K562 (cell line): ENCODE data around the gene YPEL3. TPM values are rescaled to one million over a fixed set of nuclear protein-coding genes. Genes with fewer than 3 reads are reported as not detected.

Experiments used
- ATAC-seq: fragments of 200-7000 bp; cut with Tn5 transposase; 3 replicates; pipeline ENCODE4 v1.9.1; 2020; ENCODE audit warnings: moderate library complexity
- BruUV-seq: library from RNA; stranded (reverse); fragments of 400-500 nt; replicated peaks from 2 replicates; lab custom pipeline; 2021; lab: Mats Ljungman, UMichigan
- CTCF ChIA-PET: fragments of 300-600 bp; formaldehyde crosslinking; extraction: SDS; loops from one replicate; lab custom pipeline; 2021; ENCODE audit warnings: low intra/inter-chr PET ratio; lab: Yijun Ruan, JAX
- POLR2A ChIA-PET: fragments of 300-600, 350-650 bp; sonication (Branson Sonifier 250); formaldehyde crosslinking; extraction: SDS; loops from one replicate; lab custom pipeline; 2021; ENCODE audit warnings: antibody characterized with exemption, inconsistent platforms; lab: Yijun Ruan, JAX
- DNase-seq, 4 experiments: peaks; one replicate each; pipeline versions ENCODE4 v3.0.0 to v3.0.0-alpha.2; 2011 to 2018; ENCODE audit warnings: low spot score in 3 of 4, mixed read lengths in 3 of 4; ENCODE audit errors: extremely low read depth in 1 of 4
- FAIRE-seq: peaks from 2 replicates; lab custom pipeline; 2011; peaks lifted over from hg19 to GRCh38; lab: Jason Lieb, UNC
- H2AFZ ChIP-seq: 2 replicates; pipeline ENCODE4 v1.6.0; 2011; ENCODE audit warnings: low read depth, low read length, control low read depth, inconsistent platforms
- H3K27ac ChIP-seq: fragments of 200-600 bp; 3 replicates; pipeline ENCODE4 v1.8.0; 2011; ENCODE audit warnings: low read depth, mild to moderate bottlenecking, control low read depth, inconsistent platforms, low read length, moderate library complexity, mixed read lengths; ENCODE audit errors: extremely low read depth
- H3K27me3 ChIP-seq, 2 experiments: fragments of 300-600 bp in 1 of 2; 2 replicates in 1 of 2; 3 replicates in 1 of 2; pipeline versions ENCODE4 v1.6.0 to v1.8.0; 2011; ENCODE audit warnings: inconsistent platforms in 2 of 2, low read length in 2 of 2, mild to moderate bottlenecking in 1 of 2, mixed read lengths in 1 of 2, moderate library complexity in 1 of 2; ENCODE audit not compliant: control insufficient read depth in 2 of 2, insufficient read depth in 2 of 2
- H3K36me3 ChIP-seq: fragments of 300-600 bp; 3 replicates; pipeline ENCODE4 v1.8.0; 2011; ENCODE audit warnings: mild to moderate bottlenecking, low read length, inconsistent platforms; ENCODE audit not compliant: control insufficient read depth, insufficient read depth
- H3K4me1 ChIP-seq, 2 experiments: fragments of 200-600 bp in 1 of 2; replicated peaks in 1 of 2; 2 replicates in 1 of 2; 3 replicates in 1 of 2; pipeline versions ENCODE4 v1.5.1 to v1.8.0; 2011; ENCODE audit warnings: inconsistent platforms in 2 of 2, low read length in 2 of 2, mild to moderate bottlenecking in 1 of 2, mixed read lengths in 1 of 2, moderate library complexity in 1 of 2; ENCODE audit not compliant: control insufficient read depth in 2 of 2, insufficient read depth in 2 of 2
- H3K4me2 ChIP-seq: 2 replicates; pipeline ENCODE4 v1.6.1; 2011; ENCODE audit warnings: low read length, control low read depth, inconsistent platforms, mixed read lengths; ENCODE audit not compliant: insufficient read depth
- H3K4me3 ChIP-seq: fragments of 200-600 bp; sonication (generic), shearing (Covaris generic); 2 replicates; pipeline ENCODE4 v1.5.1; 2016; ENCODE audit warnings: control low read depth, inconsistent platforms
- H3K79me2 ChIP-seq: fragments of 200-600 bp; 3 replicates; pipeline ENCODE4 v1.8.0; 2011; ENCODE audit warnings: low read length, inconsistent platforms; ENCODE audit not compliant: control insufficient read depth, insufficient read depth
- H3K9ac ChIP-seq, 2 experiments: 2 replicates each; pipeline versions ENCODE4 v1.6.0 to v1.6.1; 2011; ENCODE audit warnings: low read depth in 2 of 2, low read length in 2 of 2, control low read depth in 1 of 2, inconsistent platforms in 1 of 2, mild to moderate bottlenecking in 1 of 2, mixed read lengths in 1 of 2; ENCODE audit not compliant: insufficient read depth in 1 of 2
- H3K9me1 ChIP-seq: one replicate; pipeline ENCODE4 v1.6.0; 2011; ENCODE audit warnings: inconsistent platforms, mild to moderate bottlenecking, low read length, moderate library complexity; ENCODE audit not compliant: control insufficient read depth, insufficient read depth
- H3K9me3 ChIP-seq: replicated peaks from 2 replicates; pipeline ENCODE4 v1.5.1; 2011; ENCODE audit warnings: low read depth, low read length, inconsistent platforms; ENCODE audit not compliant: control insufficient read depth, insufficient read depth
- H4K20me1 ChIP-seq: replicated peaks from 2 replicates; pipeline ENCODE4 v1.6.1; 2011; ENCODE audit warnings: low read length, inconsistent platforms, mixed read lengths; ENCODE audit not compliant: control insufficient read depth, insufficient read depth
- CBFA2T2 ChIP-seq: fragments of 450-650 bp; conservative IDR thresholded peaks from 2 replicates; pipeline ENCODE4 v1.6.1; 2017; ENCODE audit warnings: mild to moderate bottlenecking
- EP300 ChIP-seq: IDR thresholded peaks from 2 replicates; pipeline ENCODE4 v1.6.1; 2012; ENCODE audit warnings: low read length, improper control_type of control experiment
- NR1H2 ChIP-seq: sonication (generic); formaldehyde crosslinking; IDR thresholded peaks from 2 replicates; pipeline ENCODE4 v1.4.0; 2020; ENCODE audit warnings: mild to moderate bottlenecking, missing genetic modification reagents
- RBM14 ChIP-seq: fragments of 200-400 bp; formaldehyde crosslinking; IDR thresholded peaks from 2 replicates; pipeline ENCODE4 v1.6.1; 2018; ENCODE audit warnings: low read depth, mild to moderate bottlenecking, low read length, moderate library complexity, borderline replicate concordance; ENCODE audit not compliant: insufficient read depth
- RBM39 ChIP-seq: fragments of 200-400 bp; formaldehyde crosslinking; optimal IDR thresholded peaks from 2 replicates; pipeline ENCODE3; 2018; ENCODE audit warnings: low read depth, low read length
- STAT5A ChIP-seq: IDR thresholded peaks from 2 replicates; pipeline ENCODE4 v1.6.1; 2012; ENCODE audit warnings: low read length, inconsistent platforms, borderline replicate concordance
- TAF7 ChIP-seq: fragments of 450-650 bp; IDR thresholded peaks from 2 replicates; pipeline ENCODE4 v1.6.1; 2016; ENCODE audit warnings: missing genetic modification characterization, missing compliant biosample characterization
- TCF7L2 ChIP-seq: fragments of 150-350 bp; IDR thresholded peaks from 2 replicates; pipeline ENCODE4 v1.6.1; 2016; ENCODE audit warnings: low read depth, mild to moderate bottlenecking, low read length, moderate library complexity
- ZKSCAN1 ChIP-seq: fragments of 150-350 bp; IDR thresholded peaks from 2 replicates; pipeline ENCODE4 v1.6.1; 2016; ENCODE audit warnings: low read depth, low read length
- WGBS: fragments of 100-300 bp; shearing (Covaris generic); methylation state at CpG from one replicate; pipeline ENCODE4 v1.1.6; 2016; ENCODE audit warnings: low coverage, mixed read lengths; ENCODE audit not compliant: insufficient coverage; ENCODE audit errors: missing lambda C conversion rate; 5-methylcytosine and 5-hydroxymethylcytosine counted together
- in situ Hi-C: fragments of 300-500 bp; cut with MboI; formaldehyde crosslinking; loops from 4 replicates; pipeline ENCODE4 v1.15.0; 2018; ENCODE audit warnings: inconsistent platforms, mixed read lengths
- intact Hi-C: fragments of 100-400 bp; cut with micrococcal nuclease; formaldehyde crosslinking; loops from 2 replicates; pipeline ENCODE4 v1.14.2; 2022
- polyA plus RNA-seq, 8 experiments: library from polyadenylated mRNA; depleted of rRNA in 4 of 8; stranded (reverse) in 5 of 8; unstranded in 3 of 8; fragments of >200 nt; fragmentation: Nextera tagmentation in 2 of 8; fragmentation: Illumina TruSeq in 1 of 8; extraction: Ambion mirVana in 2 of 8; extraction: Trizol in 1 of 8; gene quantifications; 2 replicates each; pipeline versions ENCODE4 v1.2.1 to v1.2.3, GENCODE V29; 2011 to 2014; ENCODE audit warnings: inconsistent platforms in 1 of 8, missing spikeins in 1 of 8
- total RNA-seq, 7 experiments: library from RNA; depleted of rRNA in 6 of 7; stranded (reverse); fragments of >200 nt in 6 of 7; fragmentation: Illumina TruSeq in 2 of 7; extraction: Trizol in 2 of 7; gene quantifications; 2 replicates each; pipeline versions ENCODE4 v1.2.1 to v1.2.3, GENCODE V29; 2011 to 2021; ENCODE audit warnings: low replicate concordance in 1 of 7
- TF ChIP-seq, protein P1 (sequence below), 2 experiments: IDR thresholded peaks; 2 replicates each; pipeline ENCODE4 v1.6.1; 2011; ENCODE audit warnings: borderline replicate concordance in 1 of 2, control low read depth in 1 of 2, low read depth in 1 of 2, low read length in 1 of 2, mild to moderate bottlenecking in 1 of 2, mixed read lengths in 1 of 2, moderate library complexity in 1 of 2; ENCODE audit not compliant: insufficient read depth in 1 of 2, insufficient read length in 1 of 2, poor library complexity in 1 of 2, severe bottlenecking in 1 of 2; ENCODE audit errors: extremely low read depth in 1 of 2
- TF ChIP-seq, protein P2 (sequence below): fragments of 450-650 bp; IDR thresholded peaks from 2 replicates; pipeline ENCODE4 v1.6.1; 2016; ENCODE audit warnings: low read depth
- TF ChIP-seq, protein P3 (sequence below): fragments of 250-450 bp; sonication (Bioruptor Pico); IDR thresholded peaks from 2 replicates; pipeline ENCODE4 v1.4.0; 2020; ENCODE audit warnings: borderline replicate concordance

The YPEL3 gene
- total and polyA plus RNA-seq, 9 of the 15 experiments (the other 6 are each of a cell fraction or from before 2014, with no cell fraction given) = 0.41 to 15.0 (median 2.9) TPM

DNA sequence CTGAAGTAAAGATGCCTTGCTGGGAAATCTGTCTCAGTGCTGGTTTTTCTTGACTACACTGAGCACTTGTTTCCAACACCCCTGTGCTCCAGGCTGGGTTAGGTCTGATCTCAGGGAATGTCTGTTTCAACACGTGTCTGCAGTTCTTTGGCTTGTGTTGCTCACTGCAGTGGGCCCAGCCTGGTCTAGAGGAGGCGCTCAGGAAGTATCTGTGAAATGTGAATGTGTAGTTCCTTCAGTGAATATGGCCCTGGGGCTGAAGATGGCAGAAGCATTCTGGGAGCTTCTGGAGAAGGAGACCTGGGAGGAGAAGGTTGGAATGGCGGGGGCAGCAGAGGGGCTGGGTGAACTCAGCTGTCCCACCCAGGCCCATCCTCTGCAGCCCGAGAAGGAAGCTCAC lies 8.1 kb upstream of the YPEL3 start:
- intact Hi-C loops (no loop called here), in situ Hi-C loops (no loop called here)
- H4K20me1 ChIP-seq = no peaks in the 10 kb centered on the region
- H3K36me3 ChIP-seq = peaks cover 3% of the 10 kb centered on the region; the same call in 2 of the 3 replicates
- CTCF ChIA-PET = no interaction called here
- no peak for FAIRE-seq
- H3K27me3 ChIP-seq = no peaks in the 10 kb centered on the region
- H3K9me3 ChIP-seq = no peaks in the 10 kb centered on the region
- DNase-seq = no peak
- no peak overlapping the region for H3K27ac ChIP-seq
- no peak for ATAC-seq
- H3K4me2 ChIP-seq = no peak overlapping the region
- H3K4me1 ChIP-seq = peaks cover 4 to 8% of the 10 kb centered on the region in 2 experiments; a peak in 4 of 5 replicates
- H3K79me2 ChIP-seq = no peaks in the 10 kb centered on the region
- POLR2A ChIA-PET = interaction anchor here (0.7 to 1.3 kb wide), 2 partner anchors 12 to 25 kb away, joined by 3 to 4 read pairs; partner anchors contain the start of gene TBX6
- 61% methylated on average over 4 of the region's 4 CpGs for WGBS
- H3K4me3 ChIP-seq = no peak overlapping the region
- no TSS peak for BruUV-seq
- H3K9ac ChIP-seq = peak overlapping the region in 1 of 2 experiments; percentile 73; a peak in 1 of 4 replicates
- peaks cover 2% of the 10 kb centered on the region for H3K9me1 ChIP-seq
- no peak overlapping the region for H2AFZ ChIP-seq
- TF ChIP-seq TCF7L2 = no peak
- TF ChIP-seq, protein P1, sequence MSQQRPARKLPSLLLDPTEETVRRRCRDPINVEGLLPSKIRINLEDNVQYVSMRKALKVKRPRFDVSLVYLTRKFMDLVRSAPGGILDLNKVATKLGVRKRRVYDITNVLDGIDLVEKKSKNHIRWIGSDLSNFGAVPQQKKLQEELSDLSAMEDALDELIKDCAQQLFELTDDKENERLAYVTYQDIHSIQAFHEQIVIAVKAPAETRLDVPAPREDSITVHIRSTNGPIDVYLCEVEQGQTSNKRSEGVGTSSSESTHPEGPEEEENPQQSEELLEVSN (IDR thresholded peaks at IDR 0.05; ENCODE audit: borderline replicate concordance in 1 of 2, extremely low read depth in 1 of 2, insufficient read depth in 1 of 2, insufficient read length in 1 of 2, low read depth in 1 of 2, low read length in 1 of 2, poor library complexity in 1 of 2, severe bottlenecking in 1 of 2) = no peak
- TF ChIP-seq CBFA2T2 = no peak
- no peak for TF ChIP-seq TAF7
- TF ChIP-seq ZKSCAN1 = no peak
- no peak for TF ChIP-seq EP300
- no peak for TF ChIP-seq RBM14
- TF ChIP-seq STAT5A = no peak
- TF ChIP-seq, protein P2, sequence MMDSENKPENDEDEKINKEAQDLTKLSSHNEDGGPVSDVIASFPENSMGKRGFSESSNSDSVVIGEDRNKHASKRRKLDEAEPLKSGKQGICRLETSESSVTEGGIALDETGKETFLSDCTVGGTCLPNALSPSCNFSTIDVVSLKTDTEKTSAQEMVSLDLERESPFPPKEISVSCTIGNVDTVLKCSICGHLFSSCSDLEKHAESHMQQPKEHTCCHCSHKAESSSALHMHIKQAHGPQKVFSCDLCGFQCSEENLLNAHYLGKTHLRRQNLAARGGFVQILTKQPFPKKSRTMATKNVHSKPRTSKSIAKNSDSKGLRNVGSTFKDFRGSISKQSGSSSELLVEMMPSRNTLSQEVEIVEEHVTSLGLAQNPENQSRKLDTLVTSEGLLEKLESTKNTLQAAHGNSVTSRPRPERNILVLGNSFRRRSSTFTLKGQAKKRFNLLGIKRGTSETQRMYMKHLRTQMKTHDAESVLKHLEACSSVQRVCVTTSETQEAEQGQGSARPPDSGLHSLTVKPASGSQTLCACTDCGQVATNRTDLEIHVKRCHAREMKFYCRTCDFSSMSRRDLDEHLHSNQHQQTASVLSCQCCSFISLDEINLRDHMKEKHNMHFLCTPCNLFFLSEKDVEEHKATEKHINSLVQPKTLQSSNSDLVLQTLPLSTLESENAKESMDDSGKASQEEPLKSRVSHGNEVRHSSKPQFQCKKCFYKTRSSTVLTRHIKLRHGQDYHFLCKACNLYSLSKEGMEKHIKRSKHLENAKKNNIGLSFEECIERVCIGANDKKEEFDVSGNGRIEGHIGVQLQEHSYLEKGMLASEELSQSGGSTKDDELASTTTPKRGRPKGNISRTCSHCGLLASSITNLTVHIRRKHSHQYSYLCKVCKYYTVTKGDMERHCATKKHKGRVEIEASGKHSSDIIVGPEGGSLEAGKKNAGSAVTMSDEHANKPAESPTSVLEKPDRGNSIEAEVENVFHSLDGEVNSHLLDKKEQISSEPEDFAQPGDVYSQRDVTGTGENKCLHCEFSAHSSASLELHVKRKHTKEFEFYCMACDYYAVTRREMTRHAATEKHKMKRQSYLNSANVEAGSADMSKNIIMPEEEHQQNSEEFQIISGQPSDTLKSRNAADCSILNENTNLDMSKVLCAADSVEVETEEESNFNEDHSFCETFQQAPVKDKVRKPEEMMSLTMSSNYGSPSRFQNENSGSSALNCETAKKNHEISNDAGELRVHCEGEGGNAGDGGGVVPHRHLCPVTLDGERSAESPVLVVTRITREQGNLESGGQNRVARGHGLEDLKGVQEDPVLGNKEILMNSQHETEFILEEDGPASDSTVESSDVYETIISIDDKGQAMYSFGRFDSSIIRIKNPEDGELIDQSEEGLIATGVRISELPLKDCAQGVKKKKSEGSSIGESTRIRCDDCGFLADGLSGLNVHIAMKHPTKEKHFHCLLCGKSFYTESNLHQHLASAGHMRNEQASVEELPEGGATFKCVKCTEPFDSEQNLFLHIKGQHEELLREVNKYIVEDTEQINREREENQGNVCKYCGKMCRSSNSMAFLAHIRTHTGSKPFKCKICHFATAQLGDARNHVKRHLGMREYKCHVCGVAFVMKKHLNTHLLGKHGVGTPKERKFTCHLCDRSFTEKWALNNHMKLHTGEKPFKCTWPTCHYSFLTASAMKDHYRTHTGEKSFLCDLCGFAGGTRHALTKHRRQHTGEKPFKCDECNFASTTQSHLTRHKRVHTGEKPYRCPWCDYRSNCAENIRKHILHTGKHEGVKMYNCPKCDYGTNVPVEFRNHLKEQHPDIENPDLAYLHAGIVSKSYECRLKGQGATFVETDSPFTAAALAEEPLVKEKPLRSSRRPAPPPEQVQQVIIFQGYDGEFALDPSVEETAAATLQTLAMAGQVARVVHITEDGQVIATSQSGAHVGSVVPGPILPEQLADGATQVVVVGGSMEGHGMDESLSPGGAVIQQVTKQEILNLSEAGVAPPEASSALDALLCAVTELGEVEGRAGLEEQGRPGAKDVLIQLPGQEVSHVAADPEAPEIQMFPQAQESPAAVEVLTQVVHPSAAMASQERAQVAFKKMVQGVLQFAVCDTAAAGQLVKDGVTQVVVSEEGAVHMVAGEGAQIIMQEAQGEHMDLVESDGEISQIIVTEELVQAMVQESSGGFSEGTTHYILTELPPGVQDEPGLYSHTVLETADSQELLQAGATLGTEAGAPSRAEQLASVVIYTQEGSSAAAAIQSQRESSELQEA = no peak
- no peak for TF ChIP-seq NR1H2 (CRISPR knock-in tag)
- TF ChIP-seq, protein P3, sequence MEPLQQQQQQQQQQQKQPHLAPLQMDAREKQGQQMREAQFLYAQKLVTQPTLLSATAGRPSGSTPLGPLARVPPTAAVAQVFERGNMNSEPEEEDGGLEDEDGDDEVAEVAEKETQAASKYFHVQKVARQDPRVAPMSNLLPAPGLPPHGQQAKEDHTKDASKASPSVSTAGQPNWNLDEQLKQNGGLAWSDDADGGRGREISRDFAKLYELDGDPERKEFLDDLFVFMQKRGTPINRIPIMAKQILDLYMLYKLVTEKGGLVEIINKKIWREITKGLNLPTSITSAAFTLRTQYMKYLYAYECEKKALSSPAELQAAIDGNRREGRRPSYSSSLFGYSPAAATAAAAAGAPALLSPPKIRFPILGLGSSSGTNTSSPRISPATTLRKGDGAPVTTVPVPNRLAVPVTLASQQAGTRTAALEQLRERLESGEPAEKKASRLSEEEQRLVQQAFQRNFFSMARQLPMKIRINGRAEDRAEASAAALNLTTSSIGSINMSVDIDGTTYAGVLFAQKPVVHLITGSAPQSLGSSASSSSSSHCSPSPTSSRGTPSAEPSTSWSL (CRISPR knock-in tag) = no peak
- TF ChIP-seq RBM39 = no peak
